Retinal pigment epithelial cell (primary cell): ENCODE data around the gene ZFP36.

ENCODE experiments used
- DNase-seq: peaks from one replicate; pipeline ENCODE4 v3.0.0-alpha.2; 2010; ENCODE audit warnings: low read depth
- H3K4me3 ChIP-seq: 2 replicates; pipeline ENCODE4 v1.5.1; 2011; ENCODE audit warnings: mild to moderate bottlenecking, low read length, control low read depth, moderate library complexity
- CTCF ChIP-seq: conservative IDR thresholded peaks from 2 replicates; pipeline ENCODE4 v1.5.1; 2011; ENCODE audit warnings: low read depth, low read length, control low read depth, inconsistent platforms

Gene ZFP36

DNA sequence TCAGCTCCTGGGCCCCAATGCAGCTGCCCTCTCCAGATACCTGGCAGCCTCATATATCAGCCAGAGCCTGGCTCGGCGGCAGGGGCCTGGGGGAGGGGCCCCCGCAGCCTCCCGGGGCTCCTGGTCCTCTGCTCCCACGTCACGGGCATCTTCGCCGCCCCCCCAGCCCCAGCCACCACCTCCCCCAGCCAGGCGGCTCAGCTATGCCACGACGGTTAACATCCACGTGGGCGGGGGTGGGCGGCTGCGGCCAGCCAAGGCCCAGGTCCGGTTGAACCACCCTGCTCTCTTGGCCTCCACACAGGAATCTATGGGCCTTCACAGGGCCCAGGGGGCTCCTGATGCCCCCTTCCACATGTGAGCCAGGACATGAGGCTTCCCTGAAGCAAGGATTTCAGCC lies 18.3 kb downstream of the ZFP36 start:
- TF ChIP-seq CTCF = no peak
- H3K4me3 ChIP-seq = no peak overlapping the region
- DNase-seq = no peak

GRCh38 chr19:39425744-39426143 lies 19.1 kb downstream of the ZFP36 start:
- no peak for TF ChIP-seq CTCF
- no peak for DNase-seq
- H3K4me3 ChIP-seq = no peak overlapping the region

DNA sequence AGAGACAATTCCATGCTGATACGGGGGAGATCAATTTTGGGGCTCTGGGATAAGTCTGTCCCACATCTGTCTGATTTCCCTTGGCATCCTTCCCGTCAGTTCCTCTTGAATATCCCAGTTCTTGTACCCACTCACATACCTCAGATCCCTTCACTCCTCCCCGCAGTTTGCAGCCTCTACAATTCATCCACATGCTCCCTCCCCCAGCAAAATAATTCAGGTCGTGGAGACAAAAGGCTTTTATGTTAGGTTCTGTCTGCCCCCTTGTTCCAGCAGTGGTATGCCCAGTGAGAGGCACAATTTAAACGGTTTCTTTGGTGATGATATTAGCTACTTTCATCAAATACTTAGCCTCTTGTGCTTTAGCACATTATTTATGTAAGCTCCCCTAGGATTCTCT lies 19.5 kb downstream of the ZFP36 start:
- DNase-seq = no peak
- H3K4me3 ChIP-seq = no peak overlapping the region
- no peak for TF ChIP-seq CTCF

DNA sequence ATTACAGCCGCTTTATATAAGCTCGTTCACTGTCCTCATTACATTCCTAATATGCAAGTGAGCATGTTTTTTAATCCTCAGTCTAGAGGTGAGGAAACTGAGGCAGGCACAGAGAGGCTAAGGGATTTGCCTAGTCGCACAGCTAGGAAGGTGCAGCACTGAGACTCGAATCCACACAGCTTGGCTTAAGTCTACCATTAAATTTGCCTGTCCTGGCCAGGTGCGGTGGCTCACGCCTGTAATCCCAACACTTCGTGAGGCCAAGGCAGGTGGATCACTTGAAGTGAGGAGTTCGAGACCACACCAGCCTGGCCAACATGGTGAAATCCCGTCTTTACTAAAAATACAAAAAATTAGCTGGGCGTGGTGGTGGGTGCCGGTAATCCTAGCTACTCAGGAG lies 21.1 kb downstream of the ZFP36 start:
- no peak overlapping the region for H3K4me3 ChIP-seq
- DNase-seq = no peak
- TF ChIP-seq CTCF = no peak

DNA sequence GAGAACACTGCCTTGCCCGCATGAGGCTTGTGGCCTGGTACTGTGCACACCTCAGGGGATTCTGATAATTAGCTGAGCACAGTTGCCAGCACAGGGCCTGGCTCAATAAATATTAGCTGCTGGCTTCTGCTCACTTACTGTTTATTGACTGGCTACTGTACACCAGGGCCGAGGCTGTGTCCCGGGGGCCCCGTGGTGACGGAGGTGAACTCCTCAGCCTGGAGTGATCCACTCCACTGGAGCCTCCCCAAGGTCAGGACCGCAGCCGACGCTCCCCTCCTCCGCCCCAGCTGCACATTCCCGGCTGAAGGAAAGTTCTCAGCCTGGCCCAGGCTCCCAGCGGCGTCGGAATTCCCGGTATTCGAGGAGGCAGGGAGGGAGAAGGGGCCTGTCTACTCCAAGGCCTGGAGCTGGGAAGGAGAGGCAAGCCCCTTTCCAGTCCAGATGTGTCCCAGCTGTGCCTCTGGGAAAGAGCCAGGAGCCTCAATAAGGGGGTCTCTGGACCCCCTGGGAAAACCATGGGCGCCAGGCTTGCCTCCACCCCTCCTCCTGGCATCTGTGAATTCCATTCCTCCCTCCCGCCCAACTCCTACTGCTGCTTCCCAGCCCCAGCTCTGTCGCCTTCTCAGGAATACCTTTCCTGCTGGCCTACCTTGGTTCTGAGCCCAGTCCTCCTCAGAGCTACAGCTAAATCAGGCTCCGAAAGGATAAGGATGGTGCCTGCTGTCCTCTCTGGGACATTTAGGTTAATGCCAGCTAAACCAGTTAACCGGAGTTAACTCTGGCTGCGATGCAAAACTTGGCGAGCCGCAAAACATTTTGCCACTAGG lies 21.9 kb downstream of the ZFP36 start:
- TF ChIP-seq CTCF = no peak
- DNase-seq = peak; percentile 60
- H3K4me3 ChIP-seq = no peak overlapping the region

DNA sequence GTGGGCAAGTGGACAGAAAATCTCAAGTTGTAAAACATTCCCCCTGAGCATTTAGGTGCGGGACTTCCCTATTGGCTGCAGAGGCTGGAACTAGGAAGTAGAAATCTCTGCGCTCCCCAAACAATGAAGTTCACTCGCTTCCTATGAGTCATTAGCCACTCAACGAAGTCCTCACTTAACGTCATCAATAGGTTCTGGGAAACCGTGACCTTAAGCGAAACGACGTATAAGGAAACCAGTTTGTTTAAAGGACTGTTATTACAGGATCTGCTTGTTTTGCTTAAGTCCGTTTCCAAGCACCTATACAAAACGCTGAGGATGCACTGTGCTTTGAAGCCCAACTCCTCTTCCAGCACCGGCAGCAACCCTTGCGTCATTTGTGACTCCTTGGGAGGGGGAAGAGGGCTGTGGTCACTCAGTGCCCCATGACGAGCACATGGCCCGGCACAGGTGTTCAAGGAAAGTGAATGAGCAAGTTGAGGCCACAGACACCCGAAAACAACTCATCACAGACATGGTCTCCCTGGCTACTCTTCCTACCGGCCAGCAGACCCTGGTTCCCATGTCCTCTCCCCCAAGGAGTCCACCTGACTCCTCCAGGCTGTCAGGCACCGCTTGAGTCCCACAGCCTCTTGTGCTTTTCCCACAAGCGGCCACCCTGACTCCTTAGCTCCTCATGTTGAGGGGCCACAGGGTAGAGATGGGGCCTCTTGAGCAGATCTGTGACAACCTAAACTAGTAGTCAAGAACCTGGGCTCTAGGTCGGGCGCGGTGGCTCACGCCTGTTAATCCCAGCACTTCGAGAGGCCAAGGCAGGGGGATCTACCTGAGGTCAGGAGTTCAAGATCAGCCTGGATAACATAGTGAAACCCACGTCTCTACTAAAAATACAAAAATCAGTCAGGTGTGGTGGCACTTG lies 24.3 kb downstream of the ZFP36 start:
- peak; percentile 88 for DNase-seq
- no peak for TF ChIP-seq CTCF
- no peak overlapping the region for H3K4me3 ChIP-seq
